ENCODE results near the gene SERPINA4.

Gene SERPINA4

DNA sequence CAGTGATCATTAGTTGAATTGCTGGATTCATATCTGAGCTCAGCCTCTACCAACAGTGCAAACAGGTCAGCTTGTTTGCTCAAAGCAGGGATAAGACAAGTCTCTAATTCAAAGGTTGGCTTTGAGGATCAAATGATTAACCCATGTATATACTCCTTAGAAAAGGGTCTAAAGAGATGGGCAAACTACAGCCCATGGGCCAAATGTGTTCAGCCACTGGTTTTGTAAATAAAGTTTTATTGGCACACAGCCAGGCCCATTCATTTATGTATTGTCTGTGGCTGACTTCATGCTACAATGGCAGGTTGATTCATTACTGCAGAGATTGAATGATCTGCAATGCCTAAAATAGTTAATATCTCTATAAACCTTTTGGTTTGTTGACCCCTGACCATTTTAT, 3.1 kb downstream of the SERPINA4 start:
- Histone ChIP-seq H3K23ac (ENCODE audit: low read length) (no peak overlapping the region), H3K4me1 (ENCODE audit: control insufficient read depth, low read depth, low read length) (no peaks in the 10 kb centered on the region), H3K79me2 (ENCODE audit: control insufficient read depth, insufficient read depth, low read length) (no peaks in the 10 kb centered on the region), H4K5ac (ENCODE audit: low read length) (no peak overlapping the region), H3K4me2 (ENCODE audit: low read length) (no peak overlapping the region), H3K4me3 (ENCODE audit: low read length) (no peak overlapping the region), H2BK15ac (replicated peaks; ENCODE audit: low read depth) (no peak overlapping the region), H3K27me3 (ENCODE audit: insufficient read depth, low read length, poor library complexity) (no peaks in the 10 kb centered on the region), H2AK5ac (ENCODE audit: low read length) (no peak overlapping the region), H3K18ac (ENCODE audit: low read length) (no peak overlapping the region), H2BK5ac (ENCODE audit: low read length) (no peak overlapping the region), H3K56ac (ENCODE audit: low read length) (no peak overlapping the region), H3K79me1 (ENCODE audit: low read length) (no peaks in the 10 kb centered on the region), H3K4ac (ENCODE audit: low read depth, low read length) (no peak overlapping the region), H3K36me3 (ENCODE audit: control insufficient read depth, insufficient read depth, low read length) (no peaks in the 10 kb centered on the region), H4K8ac (ENCODE audit: low read depth, low read length) (no peak overlapping the region), H3K27ac (ENCODE audit: low read depth, low read length) (no peak overlapping the region), H2BK120ac (ENCODE audit: low read depth, low read length) (no peak overlapping the region), H3K9ac (ENCODE audit: low read length) (no peak overlapping the region)
- no peak for DNase-seq

DNA sequence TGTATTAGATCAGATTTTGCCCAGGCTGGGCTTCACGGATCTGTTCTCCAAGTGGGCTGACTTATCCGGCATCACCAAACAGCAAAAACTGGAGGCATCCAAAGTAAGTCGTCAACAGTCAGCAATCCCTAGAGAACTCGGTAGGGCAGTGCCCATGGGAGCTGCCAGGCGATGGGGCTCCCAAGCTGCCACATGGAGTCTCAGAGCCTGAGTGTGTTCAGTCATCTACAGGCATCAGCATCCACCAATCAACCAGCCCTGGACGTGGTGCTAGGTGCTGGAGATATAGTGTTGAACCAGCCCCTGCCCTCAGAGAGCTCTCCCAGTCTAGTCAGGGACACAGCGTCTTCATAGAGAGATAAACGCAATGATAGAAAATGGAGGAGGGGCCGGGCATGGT, 6.9 kb downstream of the SERPINA4 start:
- Histone ChIP-seq H3K4me2 (ENCODE audit: low read length) (no peak overlapping the region), H2BK120ac (ENCODE audit: low read depth, low read length) (no peak overlapping the region), H2BK5ac (ENCODE audit: low read length) (no peak overlapping the region), H3K79me1 (ENCODE audit: low read length) (no peaks in the 10 kb centered on the region), H3K18ac (ENCODE audit: low read length) (no peak overlapping the region), H3K56ac (ENCODE audit: low read length) (no peak overlapping the region), H3K4ac (ENCODE audit: low read depth, low read length) (no peak overlapping the region), H3K4me1 (ENCODE audit: control insufficient read depth, low read depth, low read length) (no peaks in the 10 kb centered on the region), H3K36me3 (ENCODE audit: control insufficient read depth, insufficient read depth, low read length) (no peaks in the 10 kb centered on the region), H2BK15ac (replicated peaks; ENCODE audit: low read depth) (no peak overlapping the region), H3K23ac (ENCODE audit: low read length) (no peak overlapping the region), H3K79me2 (ENCODE audit: control insufficient read depth, insufficient read depth, low read length) (no peaks in the 10 kb centered on the region), H4K8ac (ENCODE audit: low read depth, low read length) (no peak overlapping the region), H2AK5ac (ENCODE audit: low read length) (no peak overlapping the region), H3K4me3 (ENCODE audit: low read length) (no peak overlapping the region), H3K27ac (ENCODE audit: low read depth, low read length) (no peak overlapping the region), H4K5ac (ENCODE audit: low read length) (no peak overlapping the region), H3K27me3 (ENCODE audit: insufficient read depth, low read length, poor library complexity) (no peaks in the 10 kb centered on the region), H3K9ac (ENCODE audit: low read length) (no peak overlapping the region)
- whole genome bisulfite sequencing (ENCODE audit: extremely low coverage, insufficient coverage, low lambda C conversion rate): no CpG with 5 or more reads among the region's 9 CpGs
- DNase-seq: no peak

DNA sequence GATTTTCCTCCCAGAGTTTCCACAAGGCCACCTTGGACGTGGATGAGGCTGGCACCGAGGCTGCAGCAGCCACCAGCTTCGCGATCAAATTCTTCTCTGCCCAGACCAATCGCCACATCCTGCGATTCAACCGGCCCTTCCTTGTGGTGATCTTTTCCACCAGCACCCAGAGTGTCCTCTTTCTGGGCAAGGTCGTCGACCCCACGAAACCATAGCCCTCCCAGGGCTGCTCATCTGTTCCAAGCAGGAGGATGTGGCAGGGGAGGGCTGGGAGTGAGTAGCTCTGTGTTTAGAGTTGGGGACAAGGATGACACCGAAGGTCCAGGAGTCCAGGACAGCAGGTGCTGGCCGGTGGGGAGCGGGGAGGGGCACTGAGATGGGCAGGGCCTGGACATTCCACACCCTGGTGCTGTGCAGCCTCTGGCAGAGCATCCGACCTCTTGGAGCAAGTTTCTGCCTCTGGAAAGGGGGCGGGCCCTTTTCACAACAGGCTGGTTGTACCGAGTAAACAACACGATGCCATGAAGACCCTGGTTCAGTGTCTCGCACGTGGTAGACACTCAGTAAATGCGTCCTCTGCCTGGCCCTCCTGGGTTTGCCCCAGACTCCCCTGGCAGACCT, 8.2 kb downstream of the SERPINA4 start:
- H3K36me3 ChIP-seq (ENCODE audit: control insufficient read depth, insufficient read depth, low read length): no peaks in the 10 kb centered on the region
- WGBS (ENCODE audit: extremely low coverage, insufficient coverage, low lambda C conversion rate): no CpG with 5 or more reads among the region's 20 CpGs
- no peak overlapping the region for H4K8ac ChIP-seq (ENCODE audit: low read depth, low read length)
- H3K27me3 ChIP-seq (ENCODE audit: insufficient read depth, low read length, poor library complexity): no peaks in the 10 kb centered on the region
- H3K79me1 ChIP-seq (ENCODE audit: low read length): no peaks in the 10 kb centered on the region
- no peak for DNase-seq
- H3K4me3 ChIP-seq (ENCODE audit: low read length): no peak overlapping the region
- no peak overlapping the region for H4K5ac ChIP-seq (ENCODE audit: low read length)
- no peak overlapping the region for H3K56ac ChIP-seq (ENCODE audit: low read length)
- no peak overlapping the region for H3K4me2 ChIP-seq (ENCODE audit: low read length)
- no peak overlapping the region for H3K9ac ChIP-seq (ENCODE audit: low read length)
- H3K23ac ChIP-seq (ENCODE audit: low read length): no peak overlapping the region
- no peak overlapping the region for H2BK5ac ChIP-seq (ENCODE audit: low read length)
- H3K79me2 ChIP-seq (ENCODE audit: control insufficient read depth, insufficient read depth, low read length): no peaks in the 10 kb centered on the region
- no peak overlapping the region for H3K18ac ChIP-seq (ENCODE audit: low read length)
- H3K4ac ChIP-seq (ENCODE audit: low read depth, low read length): no peak overlapping the region
- H3K27ac ChIP-seq (ENCODE audit: low read depth, low read length): no peak overlapping the region
- no peak overlapping the region for H2BK120ac ChIP-seq (ENCODE audit: low read depth, low read length)
- no peak overlapping the region for H2BK15ac ChIP-seq (replicated peaks; ENCODE audit: low read depth)
- H3K4me1 ChIP-seq (ENCODE audit: control insufficient read depth, low read depth, low read length): no peaks in the 10 kb centered on the region
- no peak overlapping the region for H2AK5ac ChIP-seq (ENCODE audit: low read length)

DNA sequence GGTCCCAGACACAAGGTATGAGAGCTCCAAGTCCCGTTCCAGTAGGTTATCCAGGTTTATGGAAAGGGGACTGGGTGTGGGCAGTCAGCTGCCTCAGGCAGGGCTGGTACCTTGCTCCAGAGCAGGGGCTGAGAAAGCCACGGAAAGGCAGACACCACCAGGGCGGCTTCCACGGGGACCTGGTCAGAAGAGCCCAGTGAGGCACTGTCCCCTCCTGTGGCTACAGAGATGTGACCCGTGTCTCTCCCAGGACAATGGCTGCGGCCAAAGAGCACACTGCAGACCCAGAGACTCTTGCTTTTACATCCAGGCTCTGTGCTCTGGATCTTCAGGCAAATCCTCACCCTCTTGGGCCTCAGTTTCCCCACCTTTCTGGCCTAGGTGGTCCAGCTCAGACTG, 8.8 kb downstream of the SERPINA4 start:
- Histone ChIP-seq H3K9ac (ENCODE audit: low read length) (no peak overlapping the region), H3K4me3 (ENCODE audit: low read length) (no peak overlapping the region), H3K4me2 (ENCODE audit: low read length) (no peak overlapping the region), H4K5ac (ENCODE audit: low read length) (no peak overlapping the region), H3K27ac (ENCODE audit: low read depth, low read length) (no peak overlapping the region), H3K56ac (ENCODE audit: low read length) (no peak overlapping the region), H2BK120ac (ENCODE audit: low read depth, low read length) (no peak overlapping the region), H3K23ac (ENCODE audit: low read length) (no peak overlapping the region), H3K79me2 (ENCODE audit: control insufficient read depth, insufficient read depth, low read length) (no peaks in the 10 kb centered on the region), H2BK5ac (ENCODE audit: low read length) (no peak overlapping the region), H2AK5ac (ENCODE audit: low read length) (no peak overlapping the region), H3K27me3 (ENCODE audit: insufficient read depth, low read length, poor library complexity) (no peaks in the 10 kb centered on the region), H3K36me3 (ENCODE audit: control insufficient read depth, insufficient read depth, low read length) (no peaks in the 10 kb centered on the region), H3K79me1 (ENCODE audit: low read length) (no peaks in the 10 kb centered on the region), H2BK15ac (replicated peaks; ENCODE audit: low read depth) (no peak overlapping the region), H4K8ac (ENCODE audit: low read depth, low read length) (no peak overlapping the region), H3K4me1 (ENCODE audit: control insufficient read depth, low read depth, low read length) (no peaks in the 10 kb centered on the region), H3K4ac (ENCODE audit: low read depth, low read length) (no peak overlapping the region), H3K18ac (ENCODE audit: low read length) (no peak overlapping the region)
- DNase-seq: no peak
- no CpG with 5 or more reads among the region's 6 CpGs for WGBS (ENCODE audit: extremely low coverage, insufficient coverage, low lambda C conversion rate)

DNA sequence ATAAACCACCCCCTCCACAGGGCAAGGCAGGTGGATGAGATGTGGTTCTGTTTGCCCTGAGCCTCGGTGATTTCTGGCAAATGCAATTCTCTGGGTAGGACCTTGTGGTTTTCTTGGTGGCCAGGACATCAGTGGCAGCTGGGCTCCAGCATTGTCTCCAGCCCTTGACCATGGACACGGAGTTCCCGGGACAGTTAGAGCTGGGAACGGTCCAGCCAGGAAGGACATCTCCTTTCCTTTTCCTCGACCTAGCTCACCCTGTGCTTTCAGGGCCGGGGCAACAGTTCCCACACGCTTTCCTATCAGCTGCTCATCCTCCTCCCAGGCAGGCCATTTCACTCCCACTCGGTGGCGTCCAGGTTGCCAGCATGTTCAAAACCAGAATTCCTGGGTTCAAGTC, 9.2 kb downstream of the SERPINA4 start:
- H2BK120ac ChIP-seq (ENCODE audit: low read depth, low read length): no peak overlapping the region
- H4K5ac ChIP-seq (ENCODE audit: low read length): no peak overlapping the region
- no peak overlapping the region for H3K9ac ChIP-seq (ENCODE audit: low read length)
- no CpG with 5 or more reads among the region's 9 CpGs for WGBS (ENCODE audit: extremely low coverage, insufficient coverage, low lambda C conversion rate)
- H3K18ac ChIP-seq (ENCODE audit: low read length): no peak overlapping the region
- no peak overlapping the region for H3K4me3 ChIP-seq (ENCODE audit: low read length)
- H3K4me1 ChIP-seq (ENCODE audit: control insufficient read depth, low read depth, low read length): no peaks in the 10 kb centered on the region
- no peak overlapping the region for H2BK5ac ChIP-seq (ENCODE audit: low read length)
- H3K23ac ChIP-seq (ENCODE audit: low read length): no peak overlapping the region
- no peak overlapping the region for H2BK15ac ChIP-seq (replicated peaks; ENCODE audit: low read depth)
- H3K27me3 ChIP-seq (ENCODE audit: insufficient read depth, low read length, poor library complexity): no peaks in the 10 kb centered on the region
- no peaks in the 10 kb centered on the region for H3K79me1 ChIP-seq (ENCODE audit: low read length)
- no peaks in the 10 kb centered on the region for H3K79me2 ChIP-seq (ENCODE audit: control insufficient read depth, insufficient read depth, low read length)
- H4K8ac ChIP-seq (ENCODE audit: low read depth, low read length): no peak overlapping the region
- H2AK5ac ChIP-seq (ENCODE audit: low read length): no peak overlapping the region
- H3K36me3 ChIP-seq (ENCODE audit: control insufficient read depth, insufficient read depth, low read length): no peaks in the 10 kb centered on the region
- H3K4ac ChIP-seq (ENCODE audit: low read depth, low read length): no peak overlapping the region
- no peak overlapping the region for H3K56ac ChIP-seq (ENCODE audit: low read length)
- no peak overlapping the region for H3K27ac ChIP-seq (ENCODE audit: low read depth, low read length)
- DNase-seq: no peak
- no peak overlapping the region for H3K4me2 ChIP-seq (ENCODE audit: low read length)

DNA sequence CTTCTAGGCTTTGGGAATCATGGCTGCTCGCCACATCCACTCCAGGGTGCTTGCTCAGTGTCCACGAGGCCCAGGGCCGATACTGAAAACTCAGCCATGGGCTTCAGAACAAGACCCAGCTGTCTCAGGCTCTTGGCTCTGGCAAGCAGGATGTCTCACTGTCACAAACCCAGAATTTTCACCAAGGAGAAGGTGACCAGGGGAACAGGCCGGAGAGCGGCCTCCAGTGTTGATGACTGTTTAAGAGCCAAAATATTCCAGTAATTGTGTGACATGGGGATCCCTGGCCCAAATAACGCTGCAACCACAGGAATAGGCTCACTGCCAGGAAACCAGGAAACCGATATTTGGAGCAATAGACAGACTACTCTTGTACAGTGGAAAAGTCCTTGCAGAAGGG, 10.2 kb downstream of the SERPINA4 start:
- no peak overlapping the region for H3K4me3 ChIP-seq (ENCODE audit: low read length)
- H2BK15ac ChIP-seq (replicated peaks; ENCODE audit: low read depth): no peak overlapping the region
- H3K36me3 ChIP-seq (ENCODE audit: control insufficient read depth, insufficient read depth, low read length): no peaks in the 10 kb centered on the region
- H3K23ac ChIP-seq (ENCODE audit: low read length): no peak overlapping the region
- no peak overlapping the region for H3K27ac ChIP-seq (ENCODE audit: low read depth, low read length)
- H2BK120ac ChIP-seq (ENCODE audit: low read depth, low read length): no peak overlapping the region
- H2AK5ac ChIP-seq (ENCODE audit: low read length): no peak overlapping the region
- H4K5ac ChIP-seq (ENCODE audit: low read length): no peak overlapping the region
- no peak overlapping the region for H2BK5ac ChIP-seq (ENCODE audit: low read length)
- no peaks in the 10 kb centered on the region for H3K79me2 ChIP-seq (ENCODE audit: control insufficient read depth, insufficient read depth, low read length)
- no peaks in the 10 kb centered on the region for H3K4me1 ChIP-seq (ENCODE audit: control insufficient read depth, low read depth, low read length)
- H3K27me3 ChIP-seq (ENCODE audit: insufficient read depth, low read length, poor library complexity): no peaks in the 10 kb centered on the region
- no peaks in the 10 kb centered on the region for H3K79me1 ChIP-seq (ENCODE audit: low read length)
- no peak overlapping the region for H3K4me2 ChIP-seq (ENCODE audit: low read length)
- DNase-seq: no peak
- H3K4ac ChIP-seq (ENCODE audit: low read depth, low read length): no peak overlapping the region
- WGBS (ENCODE audit: extremely low coverage, insufficient coverage, low lambda C conversion rate): no CpG with 5 or more reads among the region's 7 CpGs
- H3K9ac ChIP-seq (ENCODE audit: low read length): no peak overlapping the region
- H3K56ac ChIP-seq (ENCODE audit: low read length): no peak overlapping the region
- H3K18ac ChIP-seq (ENCODE audit: low read length): no peak overlapping the region
- no peak overlapping the region for H4K8ac ChIP-seq (ENCODE audit: low read depth, low read length)
